SK-N-SH treated with all-trans-retinoic acid at 6 μM for 48 hours (cell line): ENCODE results near the gene SLMAP.
A peak's percentile ranks its signal among the peaks of the same experiment; 100 is the strongest.

Source experiments
- ATAC-seq: fragments of 200-7000 bp; cut with Tn5 transposase; 3 replicates; pipeline ENCODE4 v1.9.1; 2020; ENCODE audit warnings: mild to moderate bottlenecking, moderate library complexity
- BACH2 ChIP-seq: fragments of 250-450 bp; sonication (Bioruptor Pico); IDR thresholded peaks from 2 replicates; pipeline ENCODE4 v1.9.0; 2021; ENCODE audit warnings: mild to moderate bottlenecking, borderline replicate concordance
- CSDC2 ChIP-seq: fragments of 250-450 bp; sonication (Bioruptor Pico); IDR thresholded peaks from 2 replicates; pipeline ENCODE4 v1.5.0; 2020; ENCODE audit warnings: mild to moderate bottlenecking, moderate library complexity
- ESRRG ChIP-seq: fragments of 250-450 bp; sonication (Bioruptor Pico); IDR thresholded peaks from 2 replicates; pipeline ENCODE4 v1.6.1; 2021; ENCODE audit warnings: mild to moderate bottlenecking
- GLIS3 ChIP-seq: fragments of 250-450 bp; sonication (Bioruptor Pico); IDR thresholded peaks from 2 replicates; pipeline ENCODE4 v1.5.0; 2020; ENCODE audit warnings: mild to moderate bottlenecking, moderate library complexity
- ISL1 ChIP-seq: fragments of 250-450 bp; sonication (Bioruptor Pico); IDR thresholded peaks from 2 replicates; pipeline ENCODE4 v2.1.2; 2022; ENCODE audit warnings: mild to moderate bottlenecking, moderate library complexity
- OSR1 ChIP-seq: fragments of 250-450 bp; sonication (Bioruptor Pico); IDR thresholded peaks from 2 replicates; pipeline ENCODE4 v1.8.0; 2022; ENCODE audit warnings: moderate library complexity, mild to moderate bottlenecking, inconsistent platforms
- PPARA ChIP-seq: fragments of 250-450 bp; sonication (Bioruptor Pico); IDR thresholded peaks from 2 replicates; pipeline ENCODE4 v1.5.0; 2020; ENCODE audit warnings: mild to moderate bottlenecking, borderline replicate concordance
- RARB ChIP-seq: fragments of 250-450 bp; sonication (Bioruptor Pico); IDR thresholded peaks from 2 replicates; pipeline ENCODE4 v1.8.0; 2021; ENCODE audit warnings: mild to moderate bottlenecking, moderate library complexity
- SNAI2 ChIP-seq: fragments of 250-450 bp; sonication (Bioruptor Pico); IDR thresholded peaks from 2 replicates; pipeline ENCODE4 v1.5.0; 2020; ENCODE audit warnings: mild to moderate bottlenecking, moderate library complexity
- TCF4 ChIP-seq: fragments of 250-450 bp; sonication (Bioruptor Pico); IDR thresholded peaks from 2 replicates; pipeline ENCODE4 v1.8.0; 2021; ENCODE audit warnings: mild to moderate bottlenecking, moderate library complexity, borderline replicate concordance
- TOX ChIP-seq: fragments of 250-450 bp; sonication (Bioruptor Pico); IDR thresholded peaks from 2 replicates; pipeline ENCODE4 v1.8.0; 2021; ENCODE audit warnings: mild to moderate bottlenecking, moderate library complexity, borderline replicate concordance
- ZC3H10 ChIP-seq: fragments of 250-450 bp; sonication (Bioruptor Pico); IDR thresholded peaks from 2 replicates; pipeline ENCODE4 v1.5.1; 2021; ENCODE audit warnings: mild to moderate bottlenecking, moderate library complexity
- ZFP3 ChIP-seq: fragments of 250-450 bp; sonication (Bioruptor Pico); IDR thresholded peaks from 2 replicates; pipeline ENCODE4 v1.5.0; 2020; ENCODE audit warnings: mild to moderate bottlenecking, moderate library complexity
- ZFP30 ChIP-seq: fragments of 450-650 bp; formaldehyde crosslinking; IDR thresholded peaks from 2 replicates; pipeline ENCODE4 v1.5.0; 2022; ENCODE audit warnings: mild to moderate bottlenecking, moderate library complexity
- ZNF565 ChIP-seq: fragments of 450-650 bp; formaldehyde crosslinking; conservative IDR thresholded peaks from 2 replicates; pipeline ENCODE4 v1.5.0; 2020; ENCODE audit warnings: low read depth, mild to moderate bottlenecking, moderate library complexity
- ZNF8 ChIP-seq: fragments of 450-650 bp; formaldehyde crosslinking; IDR thresholded peaks from 2 replicates; pipeline ENCODE4 v1.5.0; 2020; ENCODE audit warnings: mild to moderate bottlenecking, moderate library complexity
- TF ChIP-seq, protein P1 (sequence below): fragments of 250-450 bp; sonication (Bioruptor Pico); IDR thresholded peaks from 2 replicates; pipeline ENCODE4 v1.8.0; 2021; ENCODE audit warnings: low read depth, mild to moderate bottlenecking, moderate library complexity, borderline replicate concordance
- TF ChIP-seq, protein P2 (sequence below): fragments of 250-450 bp; sonication (Bioruptor Pico); IDR thresholded peaks from 2 replicates; pipeline ENCODE4 v1.5.1; 2021; ENCODE audit warnings: mild to moderate bottlenecking, moderate library complexity
- TF ChIP-seq, protein P3 (sequence below): fragments of 250-450 bp; sonication (Bioruptor Pico); IDR thresholded peaks from 2 replicates; pipeline ENCODE4 v1.8.0; 2020; ENCODE audit warnings: mild to moderate bottlenecking, moderate library complexity, borderline replicate concordance
- TF ChIP-seq, protein P4 (sequence below): fragments of 250-450 bp; sonication (Bioruptor Pico); IDR thresholded peaks from 2 replicates; pipeline ENCODE4 v1.5.1; 2020; ENCODE audit warnings: low read depth, mild to moderate bottlenecking, moderate library complexity
- TF ChIP-seq, protein P5 (sequence below): fragments of 250-450 bp; sonication (Bioruptor Pico); IDR thresholded peaks from 2 replicates; pipeline ENCODE4 v1.5.0; 2020; ENCODE audit warnings: mild to moderate bottlenecking, moderate library complexity

The SLMAP gene

DNA sequence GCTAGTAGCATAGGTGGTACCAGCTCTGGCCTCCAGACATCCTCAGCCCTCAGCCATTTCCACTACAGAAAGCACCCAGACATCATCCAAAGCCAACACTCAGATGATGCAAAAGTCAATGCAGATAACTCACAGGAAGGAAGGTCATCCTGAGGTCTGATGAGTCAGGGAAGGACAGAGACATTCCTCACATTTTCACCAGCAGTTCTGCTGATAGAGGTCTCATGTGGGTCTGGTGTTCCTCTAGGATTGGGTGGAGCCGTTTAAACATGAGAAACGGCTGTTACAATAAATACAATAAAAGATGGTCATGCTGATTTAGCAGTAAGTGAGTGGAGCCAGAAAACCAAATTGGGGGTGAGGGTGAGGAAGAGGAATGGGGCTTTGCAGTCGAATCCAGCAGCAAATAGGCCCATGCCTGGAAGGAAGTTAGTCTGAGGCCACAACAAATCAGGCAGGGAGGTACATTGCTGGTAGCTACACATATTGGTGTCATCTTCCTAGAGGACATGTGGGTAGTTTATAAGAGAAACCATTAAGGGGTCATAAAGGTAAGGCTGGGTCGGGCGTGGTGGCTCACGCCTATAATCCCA, 218.8 kb downstream of the SLMAP start:
- TF ChIP-seq, protein P1, sequence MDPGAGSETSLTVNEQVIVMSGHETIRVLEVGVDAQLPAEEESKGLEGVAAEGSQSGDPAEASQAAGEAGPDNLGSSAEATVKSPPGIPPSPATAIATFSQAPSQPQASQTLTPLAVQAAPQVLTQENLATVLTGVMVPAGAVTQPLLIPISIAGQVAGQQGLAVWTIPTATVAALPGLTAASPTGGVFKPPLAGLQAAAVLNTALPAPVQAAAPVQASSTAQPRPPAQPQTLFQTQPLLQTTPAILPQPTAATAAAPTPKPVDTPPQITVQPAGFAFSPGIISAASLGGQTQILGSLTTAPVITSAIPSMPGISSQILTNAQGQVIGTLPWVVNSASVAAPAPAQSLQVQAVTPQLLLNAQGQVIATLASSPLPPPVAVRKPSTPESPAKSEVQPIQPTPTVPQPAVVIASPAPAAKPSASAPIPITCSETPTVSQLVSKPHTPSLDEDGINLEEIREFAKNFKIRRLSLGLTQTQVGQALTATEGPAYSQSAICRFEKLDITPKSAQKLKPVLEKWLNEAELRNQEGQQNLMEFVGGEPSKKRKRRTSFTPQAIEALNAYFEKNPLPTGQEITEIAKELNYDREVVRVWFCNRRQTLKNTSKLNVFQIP (CRISPR knock-in tag), result peak; percentile 84; the same call in 1 of the 2 replicates
- TF ChIP-seq ESRRG (CRISPR knock-in tag) (0 out of 2 replicates have a peak, but pooled peaks have one; percentile 51), PPARA (CRISPR knock-in tag) (no peak), ZNF565 (CRISPR knock-in tag) (no peak), ISL1 (peak; percentile 73), CSDC2 (peak; percentile 95), ZNF8 (no peak), OSR1 (CRISPR knock-in tag) (peak; percentile 84; the same call in 1 of the 2 replicates), ZFP3 (CRISPR knock-in tag) (peak; percentile 87), GLIS3 (no peak), TCF4 (CRISPR knock-in tag) (peak; percentile 42; the same call in 1 of the 2 replicates), BACH2 (no peak), SNAI2 (CRISPR knock-in tag) (peak; percentile 69), ZFP30 (CRISPR knock-in tag) (no peak), ZC3H10 (peak; percentile 53; the same call in 1 of the 2 replicates), TOX (peak; percentile 46; the same call in 1 of the 2 replicates), RARB (CRISPR knock-in tag) (0 out of 2 replicates have a peak, but pooled peaks have one; percentile 41)
- TF ChIP-seq, protein P2, sequence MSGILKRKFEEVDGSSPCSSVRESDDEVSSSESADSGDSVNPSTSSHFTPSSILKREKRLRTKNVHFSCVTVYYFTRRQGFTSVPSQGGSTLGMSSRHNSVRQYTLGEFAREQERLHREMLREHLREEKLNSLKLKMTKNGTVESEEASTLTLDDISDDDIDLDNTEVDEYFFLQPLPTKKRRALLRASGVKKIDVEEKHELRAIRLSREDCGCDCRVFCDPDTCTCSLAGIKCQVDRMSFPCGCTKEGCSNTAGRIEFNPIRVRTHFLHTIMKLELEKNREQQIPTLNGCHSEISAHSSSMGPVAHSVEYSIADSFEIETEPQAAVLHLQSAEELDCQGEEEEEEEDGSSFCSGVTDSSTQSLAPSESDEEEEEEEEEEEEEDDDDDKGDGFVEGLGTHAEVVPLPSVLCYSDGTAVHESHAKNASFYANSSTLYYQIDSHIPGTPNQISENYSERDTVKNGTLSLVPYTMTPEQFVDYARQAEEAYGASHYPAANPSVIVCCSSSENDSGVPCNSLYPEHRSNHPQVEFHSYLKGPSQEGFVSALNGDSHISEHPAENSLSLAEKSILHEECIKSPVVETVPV (CRISPR knock-in tag), result peak; percentile 59; the same call in 1 of the 2 replicates
- TF ChIP-seq, protein P3, sequence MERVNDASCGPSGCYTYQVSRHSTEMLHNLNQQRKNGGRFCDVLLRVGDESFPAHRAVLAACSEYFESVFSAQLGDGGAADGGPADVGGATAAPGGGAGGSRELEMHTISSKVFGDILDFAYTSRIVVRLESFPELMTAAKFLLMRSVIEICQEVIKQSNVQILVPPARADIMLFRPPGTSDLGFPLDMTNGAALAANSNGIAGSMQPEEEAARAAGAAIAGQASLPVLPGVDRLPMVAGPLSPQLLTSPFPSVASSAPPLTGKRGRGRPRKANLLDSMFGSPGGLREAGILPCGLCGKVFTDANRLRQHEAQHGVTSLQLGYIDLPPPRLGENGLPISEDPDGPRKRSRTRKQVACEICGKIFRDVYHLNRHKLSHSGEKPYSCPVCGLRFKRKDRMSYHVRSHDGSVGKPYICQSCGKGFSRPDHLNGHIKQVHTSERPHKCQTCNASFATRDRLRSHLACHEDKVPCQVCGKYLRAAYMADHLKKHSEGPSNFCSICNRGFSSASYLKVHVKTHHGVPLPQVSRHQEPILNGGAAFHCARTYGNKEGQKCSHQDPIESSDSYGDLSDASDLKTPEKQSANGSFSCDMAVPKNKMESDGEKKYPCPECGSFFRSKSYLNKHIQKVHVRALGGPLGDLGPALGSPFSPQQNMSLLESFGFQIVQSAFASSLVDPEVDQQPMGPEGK, result no peak; the same call in 1 of the 2 replicates
- TF ChIP-seq, protein P4, sequence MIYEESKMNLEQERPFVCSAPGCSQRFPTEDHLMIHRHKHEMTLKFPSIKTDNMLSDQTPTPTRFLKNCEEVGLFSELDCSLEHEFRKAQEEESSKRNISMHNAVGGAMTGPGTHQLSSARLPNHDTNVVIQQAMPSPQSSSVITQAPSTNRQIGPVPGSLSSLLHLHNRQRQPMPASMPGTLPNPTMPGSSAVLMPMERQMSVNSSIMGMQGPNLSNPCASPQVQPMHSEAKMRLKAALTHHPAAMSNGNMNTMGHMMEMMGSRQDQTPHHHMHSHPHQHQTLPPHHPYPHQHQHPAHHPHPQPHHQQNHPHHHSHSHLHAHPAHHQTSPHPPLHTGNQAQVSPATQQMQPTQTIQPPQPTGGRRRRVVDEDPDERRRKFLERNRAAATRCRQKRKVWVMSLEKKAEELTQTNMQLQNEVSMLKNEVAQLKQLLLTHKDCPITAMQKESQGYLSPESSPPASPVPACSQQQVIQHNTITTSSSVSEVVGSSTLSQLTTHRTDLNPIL (CRISPR knock-in tag), result peak; percentile 16; the same call in 1 of the 2 replicates
- TF ChIP-seq, protein P5, sequence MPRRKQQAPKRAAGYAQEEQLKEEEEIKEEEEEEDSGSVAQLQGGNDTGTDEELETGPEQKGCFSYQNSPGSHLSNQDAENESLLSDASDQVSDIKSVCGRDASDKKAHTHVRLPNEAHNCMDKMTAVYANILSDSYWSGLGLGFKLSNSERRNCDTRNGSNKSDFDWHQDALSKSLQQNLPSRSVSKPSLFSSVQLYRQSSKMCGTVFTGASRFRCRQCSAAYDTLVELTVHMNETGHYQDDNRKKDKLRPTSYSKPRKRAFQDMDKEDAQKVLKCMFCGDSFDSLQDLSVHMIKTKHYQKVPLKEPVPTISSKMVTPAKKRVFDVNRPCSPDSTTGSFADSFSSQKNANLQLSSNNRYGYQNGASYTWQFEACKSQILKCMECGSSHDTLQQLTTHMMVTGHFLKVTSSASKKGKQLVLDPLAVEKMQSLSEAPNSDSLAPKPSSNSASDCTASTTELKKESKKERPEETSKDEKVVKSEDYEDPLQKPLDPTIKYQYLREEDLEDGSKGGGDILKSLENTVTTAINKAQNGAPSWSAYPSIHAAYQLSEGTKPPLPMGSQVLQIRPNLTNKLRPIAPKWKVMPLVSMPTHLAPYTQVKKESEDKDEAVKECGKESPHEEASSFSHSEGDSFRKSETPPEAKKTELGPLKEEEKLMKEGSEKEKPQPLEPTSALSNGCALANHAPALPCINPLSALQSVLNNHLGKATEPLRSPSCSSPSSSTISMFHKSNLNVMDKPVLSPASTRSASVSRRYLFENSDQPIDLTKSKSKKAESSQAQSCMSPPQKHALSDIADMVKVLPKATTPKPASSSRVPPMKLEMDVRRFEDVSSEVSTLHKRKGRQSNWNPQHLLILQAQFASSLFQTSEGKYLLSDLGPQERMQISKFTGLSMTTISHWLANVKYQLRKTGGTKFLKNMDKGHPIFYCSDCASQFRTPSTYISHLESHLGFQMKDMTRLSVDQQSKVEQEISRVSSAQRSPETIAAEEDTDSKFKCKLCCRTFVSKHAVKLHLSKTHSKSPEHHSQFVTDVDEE (CRISPR knock-in tag), result peak; percentile 37; the same call in 1 of the 2 replicates
- TF ChIP-seq, all 23 proteins: peak for 14
- peak; percentile 89 for ATAC-seq

DNA sequence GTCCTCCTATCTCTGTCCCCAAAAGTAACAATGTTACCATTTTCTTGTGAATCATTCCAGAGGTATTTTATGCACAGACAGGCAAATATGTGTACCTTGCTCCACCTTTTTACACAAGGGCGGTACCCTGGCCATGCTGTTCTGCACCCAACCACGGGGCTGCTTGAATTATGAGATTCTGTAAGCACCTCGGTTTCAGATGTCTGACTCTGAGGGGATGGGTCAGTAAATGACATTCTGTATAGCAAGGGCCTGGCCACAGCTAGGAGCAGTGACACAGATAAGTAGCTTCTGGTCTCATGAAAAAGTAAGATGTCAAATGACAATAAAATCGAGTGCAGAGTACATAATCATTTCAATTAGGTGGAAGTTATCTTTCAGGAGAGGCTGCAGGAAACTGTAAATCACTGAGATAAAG, 221.7 kb downstream of the SLMAP start:
- peak; percentile 9; the same call in 2 of the 3 replicates for ATAC-seq
- TF ChIP-seq PPARA (CRISPR knock-in tag), result no peak
- no peak for TF ChIP-seq ZFP3 (CRISPR knock-in tag)
- peak; percentile 53 for TF ChIP-seq ISL1
- TF ChIP-seq, protein P5 (CRISPR knock-in tag), result peak; percentile 60
- no peak for TF ChIP-seq ZNF8
- TF ChIP-seq, protein P1 (CRISPR knock-in tag), result no peak
- peak; percentile 46; the same call in 1 of the 2 replicates for TF ChIP-seq TCF4 (CRISPR knock-in tag)
